ENCODE results near the gene PRKAR2B.

Gene PRKAR2B

DNA sequence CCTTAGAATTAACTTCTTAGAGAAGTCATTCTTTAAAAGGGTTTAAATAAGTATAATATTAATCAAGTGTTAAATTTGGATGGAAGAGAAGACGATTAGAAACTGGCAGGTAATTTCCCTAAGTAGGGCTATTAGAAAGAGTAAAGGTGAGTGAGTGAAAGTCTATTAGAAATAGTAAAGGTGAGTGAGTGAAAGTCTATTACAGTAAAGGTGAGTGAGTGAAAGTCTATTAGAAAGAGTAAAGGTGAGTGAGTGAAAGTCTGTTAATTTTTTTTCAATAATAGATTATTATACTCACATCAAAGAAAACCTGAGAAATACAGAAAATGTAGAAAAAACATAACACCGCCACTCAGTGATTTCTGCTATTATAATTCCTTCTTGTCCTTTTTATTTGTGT is 113.5 kb downstream of the PRKAR2B start:
- no peak for DNase-seq (ENCODE audit: low read depth in 2 of 2)

DNA sequence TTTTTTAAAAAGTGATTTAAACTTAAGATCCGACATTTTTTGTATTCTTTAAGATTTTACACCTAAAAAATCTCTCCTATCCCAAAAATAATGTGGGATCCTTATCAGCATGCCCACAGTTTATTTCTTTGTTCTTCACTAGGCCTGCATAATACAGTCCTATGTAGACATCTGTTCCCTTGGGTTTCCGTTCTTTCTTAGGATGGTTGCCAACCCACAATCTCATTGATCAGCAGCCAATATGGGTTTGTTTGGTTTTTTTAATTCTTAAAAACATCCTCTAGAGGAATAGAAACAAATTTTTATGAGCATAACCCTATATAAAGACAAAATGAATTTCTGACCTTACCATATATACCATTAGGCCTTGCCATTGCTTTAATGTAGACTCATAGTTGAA is 115.9 kb downstream of the PRKAR2B start:
- DNase-seq (ENCODE audit: low read depth in 2 of 2): no peak

- DNase-seq (ENCODE audit: low read depth in 2 of 2): no peak
Observed at GRCh38 chr7:107161415-107161814, 116.9 kb downstream of the PRKAR2B start.

- no peak for DNase-seq (ENCODE audit: low read depth in 2 of 2)
Observed at GRCh38 chr7:107162475-107162874, 118.0 kb downstream of the PRKAR2B start.

- no peak for DNase-seq (ENCODE audit: low read depth in 2 of 2)
Observed at GRCh38 chr7:107164092-107164491, 119.6 kb downstream of the PRKAR2B start.

GRCh38 chr7:107165341-107165740 is 120.8 kb downstream of the PRKAR2B start:
- no peak for DNase-seq (ENCODE audit: low read depth in 2 of 2)

DNA sequence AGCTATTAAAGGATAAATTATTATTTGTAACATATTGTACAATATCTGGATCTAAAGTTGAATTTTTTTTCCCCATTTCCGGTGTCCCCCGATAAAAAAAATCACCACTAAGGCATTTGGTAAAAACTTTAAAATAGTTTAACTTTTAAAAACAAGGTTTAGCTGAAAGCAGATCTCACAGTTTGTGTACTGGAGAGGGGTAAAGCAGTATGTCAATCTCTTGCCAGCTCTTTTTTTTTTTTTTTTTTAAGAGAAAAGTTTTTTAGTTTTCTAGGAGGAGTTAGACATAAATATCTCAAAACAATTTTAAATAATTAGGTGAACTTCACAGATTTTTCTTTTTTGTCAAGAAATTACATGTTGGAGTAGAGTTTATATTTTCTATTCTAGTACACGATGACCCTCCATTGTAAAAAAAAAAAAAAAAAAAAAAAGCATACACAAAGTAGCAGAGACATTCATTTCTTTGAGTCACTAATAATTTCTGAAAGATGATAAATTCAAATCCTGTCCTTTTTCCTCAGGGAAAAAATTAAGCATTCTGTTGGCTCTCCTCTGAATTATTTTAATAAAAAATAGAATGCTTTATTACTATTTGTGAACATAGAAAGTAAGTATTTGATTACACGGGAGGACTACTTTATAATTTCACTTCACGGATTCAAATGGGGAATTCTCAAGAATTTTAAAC is 122.4 kb downstream of the PRKAR2B start:
- DNase-seq (ENCODE audit: low read depth in 2 of 2): no peak

DNA sequence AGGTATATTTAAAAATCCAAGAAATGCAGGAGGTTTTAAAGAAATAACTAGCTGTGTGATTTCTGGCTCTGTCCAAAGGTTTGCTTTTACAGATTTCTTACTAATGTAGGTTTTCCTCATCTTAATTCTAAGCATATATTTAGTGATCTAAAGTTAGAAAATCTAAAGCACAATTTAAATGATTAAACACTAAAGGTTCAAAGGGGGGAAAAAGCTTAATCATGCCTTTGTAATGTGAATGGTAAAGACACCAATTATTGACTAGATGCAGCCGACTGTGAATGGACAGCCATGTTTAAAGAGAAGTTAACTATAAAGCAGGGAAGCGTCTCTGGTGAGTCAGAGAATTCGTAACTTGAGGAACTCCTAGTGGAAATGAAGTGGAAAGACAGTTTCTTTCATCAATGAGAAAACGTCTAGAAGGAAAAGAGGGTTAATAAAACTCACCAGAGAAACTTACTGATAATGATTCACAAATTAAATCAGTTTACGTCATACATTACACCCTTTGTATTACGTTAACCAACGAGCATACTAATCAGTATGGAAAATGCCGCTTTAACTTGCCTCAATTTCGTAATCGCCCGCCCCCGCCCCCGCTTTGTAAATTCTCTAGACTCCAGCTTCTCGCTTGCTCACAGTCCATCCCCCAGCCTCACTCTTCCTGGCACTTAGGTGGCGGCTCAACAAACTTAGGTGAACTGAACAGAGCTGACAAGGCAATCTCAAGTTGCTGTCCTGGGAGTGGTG is 123.2 kb downstream of the PRKAR2B start:
- peak; percentile 33 to 36 for DNase-seq (ENCODE audit: low read depth in 2 of 2)

GRCh38 chr7:107168233-107169119 is 124.0 kb downstream of the PRKAR2B start, which contains the start of gene HBP1:
TSS of gene HBP1 (plus strand) at chr7:107169003. CDS start at chr7:107179894, 10,891 bp downstream.
- peak; percentile 95 to 96 for DNase-seq (ENCODE audit: low read depth in 2 of 2)

DNA sequence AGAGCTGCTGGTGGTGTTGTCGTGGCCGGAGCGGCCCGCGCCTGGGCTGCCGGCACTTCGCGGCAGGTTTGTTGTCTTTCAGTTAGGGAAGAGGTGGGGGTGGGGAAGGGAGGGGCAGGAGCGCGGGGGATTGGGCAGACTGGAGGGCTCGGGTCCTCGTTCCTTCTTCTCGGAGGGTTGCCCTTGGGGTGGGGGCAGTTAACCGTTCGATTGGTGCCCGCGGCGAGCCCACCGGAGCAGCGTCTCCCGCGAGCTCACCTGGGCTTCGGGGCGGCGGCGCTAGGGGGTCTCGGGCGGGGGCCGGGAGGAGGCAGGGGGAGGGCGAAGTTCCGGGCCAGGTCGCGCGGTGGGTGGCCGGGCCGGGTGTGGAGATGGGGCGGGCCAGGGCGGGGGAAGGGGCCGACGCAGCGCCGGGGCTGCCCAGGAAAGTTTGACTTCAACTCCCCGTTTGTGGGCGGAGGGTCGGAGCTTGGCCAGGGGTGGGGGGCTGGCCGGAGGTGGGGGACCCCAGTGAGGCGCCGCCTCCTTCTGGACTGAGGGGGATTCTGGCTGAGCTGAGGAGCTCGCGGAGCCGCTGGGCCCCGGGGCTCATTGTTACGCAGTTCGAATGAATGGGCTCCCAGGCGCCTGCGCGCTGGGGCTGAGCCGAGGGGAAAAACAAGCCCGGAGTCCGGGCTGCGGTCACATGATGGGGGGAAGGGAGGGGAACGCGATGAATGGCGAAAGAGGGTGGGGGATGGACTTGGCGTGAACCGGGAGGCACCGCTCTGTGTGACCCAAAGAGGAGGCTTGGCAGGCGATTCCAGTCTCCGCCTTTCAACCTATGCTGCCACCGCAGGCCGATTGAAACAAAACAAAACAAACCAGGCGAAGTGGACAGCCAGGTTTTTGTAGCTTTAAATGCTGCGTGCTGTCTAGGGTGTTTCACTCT is 124.9 kb downstream of the PRKAR2B start:
- DNase-seq (ENCODE audit: low read depth in 2 of 2): peak; percentile 78 to 82

DNA sequence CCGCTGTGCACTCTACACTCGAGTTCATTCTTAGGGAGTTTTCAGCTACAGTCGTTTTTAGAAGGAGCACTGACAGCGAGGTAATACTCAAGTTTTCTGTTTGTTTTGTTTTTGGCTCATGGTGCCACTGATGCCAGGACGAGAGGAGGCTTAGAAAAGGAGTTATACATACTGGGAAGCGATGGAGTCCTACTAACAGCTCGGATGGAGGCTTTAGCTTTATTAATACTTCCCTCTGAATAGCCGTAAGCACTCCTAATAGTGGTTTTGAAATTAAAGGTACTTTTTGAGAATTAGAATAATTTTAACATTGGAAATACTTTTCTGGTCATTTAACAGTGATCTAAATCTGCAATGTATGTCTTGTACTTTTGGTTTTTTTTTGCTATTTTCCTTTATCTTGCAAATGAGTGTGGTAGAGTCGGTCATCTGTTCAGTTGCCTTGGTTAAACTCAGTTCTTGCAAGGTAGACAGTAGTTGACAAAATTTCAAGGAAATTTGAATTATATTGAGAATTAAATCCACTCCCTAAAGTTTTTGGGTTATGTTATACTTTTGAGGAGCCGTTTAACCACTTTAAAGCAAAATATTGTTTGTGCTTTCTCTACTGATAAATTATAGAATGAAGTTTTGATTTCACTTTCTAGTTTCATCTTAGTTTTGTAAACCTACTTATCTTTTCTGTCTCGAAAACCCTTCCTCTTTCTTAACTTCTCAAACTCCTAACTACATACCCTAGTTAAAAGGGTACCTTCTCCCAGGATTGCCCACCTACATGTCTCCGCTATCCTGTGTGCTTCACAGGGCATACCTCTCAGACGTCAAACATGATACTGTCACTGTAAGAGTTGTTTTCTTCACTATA is 125.8 kb downstream of the PRKAR2B start:
- DNase-seq (ENCODE audit: low read depth in 2 of 2): no peak

GRCh38 chr7:107171496-107171895 is 127.0 kb downstream of the PRKAR2B start:
- no peak for DNase-seq (ENCODE audit: low read depth in 2 of 2)

GRCh38 chr7:107172276-107173032 is 127.9 kb downstream of the PRKAR2B start:
- no peak for DNase-seq (ENCODE audit: low read depth in 2 of 2)

DNA sequence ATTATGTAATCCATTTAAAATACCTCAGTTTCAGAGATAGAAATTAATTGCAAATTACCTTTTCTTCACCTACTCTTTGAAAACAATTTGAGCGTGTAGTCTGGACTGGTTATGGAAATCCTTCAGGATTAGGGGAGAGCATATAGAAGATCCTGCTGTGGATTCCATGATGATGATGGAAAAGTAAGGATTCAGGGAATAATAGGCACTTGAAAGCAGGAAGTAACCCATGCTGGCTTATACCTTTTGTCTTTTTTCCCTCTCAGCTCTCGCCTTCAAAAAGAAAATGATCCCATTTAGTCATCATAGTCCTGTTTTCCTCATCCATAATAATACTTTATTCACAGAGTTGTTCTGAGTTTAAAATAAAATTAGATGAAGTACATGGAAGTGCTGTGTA is 128.7 kb downstream of the PRKAR2B start:
- no peak for DNase-seq (ENCODE audit: low read depth in 2 of 2)

GRCh38 chr7:107173691-107174406 is 129.3 kb downstream of the PRKAR2B start:
- DNase-seq (ENCODE audit: low read depth in 2 of 2): no peak

- no peak for DNase-seq (ENCODE audit: low read depth in 2 of 2)
Observed at GRCh38 chr7:107179326-107180164, 135.0 kb downstream of the PRKAR2B start.

DNA sequence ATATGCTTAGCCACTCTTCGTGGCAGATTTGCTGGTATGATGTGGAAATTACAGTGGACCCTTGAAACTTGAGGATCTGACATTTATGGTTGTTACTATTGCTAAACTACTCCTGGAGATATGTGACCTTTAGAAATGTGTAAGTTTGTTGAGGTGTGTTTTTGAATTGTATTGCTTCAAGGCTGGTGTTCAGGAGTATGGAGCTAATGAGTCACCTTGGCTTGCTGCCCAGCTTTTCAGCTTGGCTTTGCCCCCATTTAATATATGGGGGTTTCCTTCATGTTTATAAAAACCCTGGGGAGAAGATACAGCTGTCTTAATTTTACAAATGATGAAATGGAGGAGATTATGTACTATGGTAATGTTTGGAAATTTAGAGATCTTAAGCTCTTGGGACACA is 135.9 kb downstream of the PRKAR2B start:
- DNase-seq (ENCODE audit: low read depth in 2 of 2): peak; percentile 33 to 48

- DNase-seq (ENCODE audit: low read depth in 2 of 2): no peak
Observed at GRCh38 chr7:107181172-107181571, 136.7 kb downstream of the PRKAR2B start.
